ACC112 (cell line): ENCODE results near the gene SLCO3A1.
A peak's percentile ranks its signal among the peaks of the same experiment; 100 is the strongest.

Source experiments
- H2AFZ ChIP-seq: fragments of 200-600 bp; sonication (generic); one replicate; pipeline ENCODE4 v1.6.0; 2017; ENCODE audit warnings: antibody characterized with exemption, low read length; ENCODE audit not compliant: unreplicated experiment
- H3K27ac ChIP-seq: fragments of 200-600 bp; sonication (generic); 2 replicates; pipeline ENCODE4 v1.5.1; 2014; ENCODE audit warnings: low read depth, mild to moderate bottlenecking, antibody characterized with exemption, low read length, moderate library complexity
- H3K27me3 ChIP-seq: fragments of 200-600 bp; sonication (generic); 2 replicates; pipeline ENCODE4 v1.6.1; 2014; ENCODE audit warnings: mild to moderate bottlenecking, antibody characterized with exemption, low read length, moderate library complexity, mixed read lengths; ENCODE audit not compliant: insufficient read depth
- H3K36me3 ChIP-seq: fragments of 200-600 bp; sonication (generic); 2 replicates; pipeline ENCODE4 v1.6.1; 2016; ENCODE audit warnings: mild to moderate bottlenecking, antibody characterized with exemption, low read length, moderate library complexity, mixed read lengths; ENCODE audit not compliant: insufficient read depth
- H3K4me1 ChIP-seq: fragments of 200-600 bp; sonication (generic); one replicate; pipeline ENCODE4 v1.6.1; 2016; ENCODE audit warnings: low read length, mixed read lengths; ENCODE audit not compliant: insufficient read depth, unreplicated experiment, control insufficient read depth
- H3K4me3 ChIP-seq: fragments of 200-600 bp; sonication (generic); 2 replicates; pipeline ENCODE4 v1.5.1; 2014; ENCODE audit warnings: mild to moderate bottlenecking, low read depth, low read length
- H3K79me2 ChIP-seq: fragments of 200-600 bp; sonication (generic); one replicate; pipeline ENCODE4 v1.6.0; 2016; ENCODE audit warnings: low read length; ENCODE audit not compliant: control insufficient read depth, unreplicated experiment, insufficient read depth

The SLCO3A1 gene

DNA sequence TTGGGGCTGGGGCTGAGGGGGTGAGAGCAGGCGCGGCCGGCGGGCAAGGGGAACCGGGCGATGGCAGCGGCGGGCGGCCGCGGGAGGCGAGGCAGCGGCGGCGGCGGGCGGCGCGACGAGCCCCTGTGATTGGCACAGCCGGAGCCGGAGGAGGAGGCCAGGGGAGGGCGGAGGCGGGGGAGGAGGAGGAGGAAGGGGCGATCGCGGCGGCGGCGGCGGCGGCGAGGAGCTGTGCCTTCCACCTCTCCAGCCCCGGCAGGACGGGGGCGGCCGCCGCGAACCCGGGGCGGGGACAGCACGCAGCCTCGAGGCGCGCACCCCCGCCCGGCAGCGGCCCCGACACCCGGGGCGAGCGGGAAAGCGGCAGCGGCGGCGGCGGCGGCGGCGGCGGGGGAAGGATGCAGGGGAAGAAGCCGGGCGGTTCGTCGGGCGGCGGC, at the start of gene SLCO3A1:
TSS of gene SLCO3A1 (plus strand) at position 198 of the 437 bp plus-strand sequence.
- Histone ChIP-seq H3K4me3 (peak within 1 kb of the TSS; percentile 82), H3K27me3 (no peaks in the 10 kb centered on the region), H3K27ac (peak within 1 kb of the TSS; percentile 71), H3K79me2 (peaks cover 30% of the 10 kb centered on the region), H2AFZ (peak within 1 kb of the TSS; percentile 88), H3K36me3 (no peaks in the 10 kb centered on the region), H3K4me1 (peaks cover 34% of the 10 kb centered on the region)

DNA sequence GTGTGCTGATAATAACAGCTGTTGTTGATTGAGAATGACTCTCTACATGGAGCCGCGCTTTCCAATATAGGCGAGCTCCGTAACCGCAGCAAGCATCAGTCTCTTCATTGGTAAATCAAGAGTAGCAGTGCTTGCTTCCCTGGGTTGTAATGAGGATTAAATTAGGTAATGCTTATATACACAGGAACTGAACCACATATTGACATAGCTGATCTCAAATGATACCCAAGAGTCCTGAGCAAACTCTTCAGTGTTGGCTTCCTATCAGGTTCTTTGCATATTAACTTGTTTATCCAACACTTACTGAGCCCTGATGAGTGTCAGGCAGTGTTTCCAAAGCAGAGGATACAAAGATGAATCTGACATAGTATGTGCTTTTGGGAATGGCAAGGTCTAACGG, 46.4 kb upstream of the SLCO3A1 start:
- no peaks in the 10 kb centered on the region for H3K79me2 ChIP-seq
- H3K4me1 ChIP-seq: no peaks in the 10 kb centered on the region
- H3K36me3 ChIP-seq: no peaks in the 10 kb centered on the region
- peaks cover 4% of the 10 kb centered on the region; the same call in 1 of the 2 replicates for H3K27me3 ChIP-seq
- H3K27ac ChIP-seq: no peak overlapping the region
- no peak overlapping the region for H3K4me3 ChIP-seq
- no peak overlapping the region for H2AFZ ChIP-seq

DNA sequence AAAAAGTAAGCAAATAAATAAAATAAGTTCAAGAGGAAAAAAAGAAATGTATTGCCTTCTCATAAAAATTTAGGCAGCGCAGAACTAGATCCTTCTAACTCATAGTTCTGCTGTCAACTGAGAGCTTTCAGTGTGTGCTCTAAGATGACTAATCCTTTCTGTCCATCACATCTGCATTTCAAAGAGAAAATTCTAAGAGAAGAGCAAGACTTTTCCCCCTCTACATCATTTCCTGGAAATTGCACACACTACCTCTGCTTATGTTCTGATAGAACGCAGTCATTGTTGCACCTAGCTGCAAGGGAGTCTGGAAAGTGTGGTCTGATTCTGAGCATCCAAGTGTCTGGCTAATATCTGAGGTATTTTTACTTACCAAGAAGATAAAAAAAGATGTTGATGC, 39.6 kb upstream of the SLCO3A1 start:
- Histone ChIP-seq H2AFZ (no peak overlapping the region), H3K4me3 (no peak overlapping the region), H3K79me2 (no peaks in the 10 kb centered on the region), H3K27ac (no peak overlapping the region), H3K36me3 (no peaks in the 10 kb centered on the region), H3K27me3 (no peaks in the 10 kb centered on the region), H3K4me1 (no peaks in the 10 kb centered on the region)

- Histone ChIP-seq H3K4me1 (no peaks in the 10 kb centered on the region), H3K27me3 (no peaks in the 10 kb centered on the region), H3K36me3 (no peaks in the 10 kb centered on the region), H3K79me2 (no peaks in the 10 kb centered on the region), H3K4me3 (no peak overlapping the region), H3K27ac (no peak overlapping the region), H2AFZ (no peak overlapping the region)
These were observed 36.6 kb upstream of the SLCO3A1 start for GRCh38 chr15:91816942-91817341.

- H3K4me3 ChIP-seq: no peak overlapping the region
- H3K79me2 ChIP-seq: no peaks in the 10 kb centered on the region
- no peaks in the 10 kb centered on the region for H3K4me1 ChIP-seq
- H3K27ac ChIP-seq: no peak overlapping the region
- H3K27me3 ChIP-seq: 0 out of 2 replicates have a peak, but pooled peaks cover 6% of the 10 kb centered on the region
- H3K36me3 ChIP-seq: no peaks in the 10 kb centered on the region
- no peak overlapping the region for H2AFZ ChIP-seq
These were observed 32.0 kb upstream of the SLCO3A1 start for GRCh38 chr15:91821458-91821857.

DNA sequence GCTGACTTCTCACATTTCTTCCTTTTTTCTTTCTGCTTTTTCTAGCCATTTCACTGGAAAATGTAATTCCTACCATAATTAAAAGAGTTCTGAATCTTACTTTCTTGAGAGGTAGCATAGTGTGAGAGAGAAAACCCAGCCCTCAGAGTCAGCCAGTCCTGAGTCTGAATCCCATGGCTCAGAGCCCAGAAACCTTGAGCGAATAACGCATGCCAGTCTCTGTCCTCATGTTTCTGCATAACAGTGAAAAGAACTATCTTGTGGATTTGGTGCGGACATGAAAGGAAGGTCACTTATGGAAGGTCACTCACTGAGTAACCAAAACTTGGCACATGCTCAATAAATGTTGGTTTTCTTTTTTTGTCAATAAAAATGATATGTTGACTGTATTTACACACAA, 29.3 kb upstream of the SLCO3A1 start:
- peaks cover 9% of the 10 kb centered on the region; the same call in 1 of the 2 replicates for H3K27me3 ChIP-seq
- H3K4me3 ChIP-seq: no peak overlapping the region
- H2AFZ ChIP-seq: no peak overlapping the region
- H3K4me1 ChIP-seq: no peaks in the 10 kb centered on the region
- no peak overlapping the region for H3K27ac ChIP-seq
- H3K36me3 ChIP-seq: no peaks in the 10 kb centered on the region
- H3K79me2 ChIP-seq: no peaks in the 10 kb centered on the region

DNA sequence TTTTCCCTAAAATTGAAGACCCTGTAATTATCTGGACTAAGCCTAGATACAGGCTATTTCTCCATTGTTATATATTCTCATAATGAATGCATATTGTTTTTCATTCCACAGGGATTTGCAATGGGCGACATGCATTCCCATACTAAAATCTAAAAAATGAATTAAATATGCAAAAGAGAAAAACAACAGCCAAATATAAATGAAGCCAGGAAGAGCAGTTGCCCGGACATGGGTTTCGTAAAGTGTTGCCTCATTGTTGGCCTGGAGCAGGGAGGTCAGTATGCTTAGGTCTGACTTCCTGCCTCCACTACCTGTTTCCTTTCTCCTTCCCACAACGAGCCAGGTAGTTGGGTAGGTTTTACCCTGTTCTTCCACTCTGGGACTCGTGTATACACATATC, 27.1 kb upstream of the SLCO3A1 start:
- H3K27ac ChIP-seq: no peak overlapping the region
- peaks cover 10% of the 10 kb centered on the region; the same call in 1 of the 2 replicates for H3K27me3 ChIP-seq
- no peaks in the 10 kb centered on the region for H3K79me2 ChIP-seq
- H2AFZ ChIP-seq: no peak overlapping the region
- no peaks in the 10 kb centered on the region for H3K36me3 ChIP-seq
- H3K4me1 ChIP-seq: no peaks in the 10 kb centered on the region
- no peak overlapping the region for H3K4me3 ChIP-seq

DNA sequence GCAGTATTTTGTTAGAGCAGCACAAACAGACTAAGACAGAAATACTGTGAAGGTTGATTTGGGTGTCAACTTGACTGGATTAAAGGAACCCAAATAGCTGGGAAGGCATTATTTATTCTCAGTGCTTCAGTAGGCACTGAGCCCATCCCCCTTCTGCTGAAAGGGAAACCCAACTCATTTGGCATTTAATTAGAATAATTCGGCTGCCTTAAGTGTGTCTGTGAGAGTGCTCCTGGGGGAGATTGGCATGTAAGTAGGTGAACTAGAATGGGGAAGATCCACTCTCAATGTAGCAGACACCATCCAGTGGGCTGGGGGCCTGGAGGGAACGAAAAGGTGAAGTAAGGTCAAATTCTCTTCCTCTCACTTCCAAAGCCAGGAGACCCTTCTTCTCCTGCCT, 20.5 kb upstream of the SLCO3A1 start:
- no peak overlapping the region for H2AFZ ChIP-seq
- H3K4me3 ChIP-seq: no peak overlapping the region
- no peaks in the 10 kb centered on the region for H3K36me3 ChIP-seq
- H3K27me3 ChIP-seq: peaks cover 38% of the 10 kb centered on the region
- H3K27ac ChIP-seq: no peak overlapping the region
- H3K4me1 ChIP-seq: no peaks in the 10 kb centered on the region
- H3K79me2 ChIP-seq: no peaks in the 10 kb centered on the region

- Histone ChIP-seq H3K36me3 (no peaks in the 10 kb centered on the region), H3K4me1 (no peaks in the 10 kb centered on the region), H3K4me3 (no peak overlapping the region), H3K79me2 (no peaks in the 10 kb centered on the region), H2AFZ (no peak overlapping the region), H3K27me3 (peaks cover 46% of the 10 kb centered on the region), H3K27ac (no peak overlapping the region)
These were observed 13.6 kb upstream of the SLCO3A1 start for GRCh38 chr15:91839867-91840266.

GRCh38 chr15:91841861-91842260, 11.6 kb upstream of the SLCO3A1 start:
- Histone ChIP-seq H2AFZ (no peak overlapping the region), H3K27me3 (peaks cover 47% of the 10 kb centered on the region), H3K36me3 (no peaks in the 10 kb centered on the region), H3K27ac (no peak overlapping the region), H3K4me3 (no peak overlapping the region), H3K79me2 (no peaks in the 10 kb centered on the region), H3K4me1 (no peaks in the 10 kb centered on the region)

GRCh38 chr15:91844341-91844740, 9.2 kb upstream of the SLCO3A1 start:
- H2AFZ ChIP-seq: no peak overlapping the region

More at GRCh38 chr15:91844341-91844740, 9.2 kb upstream of the SLCO3A1 start:
- H3K27ac ChIP-seq: no peak overlapping the region
- H3K4me3 ChIP-seq: no peak overlapping the region
- H3K36me3 ChIP-seq: no peaks in the 10 kb centered on the region
- peaks cover 36% of the 10 kb centered on the region for H3K27me3 ChIP-seq
- no peaks in the 10 kb centered on the region for H3K79me2 ChIP-seq
- H3K4me1 ChIP-seq: no peaks in the 10 kb centered on the region
